HG02943 (cell line): ENCODE measurements around the gene TGFBR3L.
"Not testable (repeated sequence)": the region's sequence is repeated elsewhere in the genome, so short reads cannot be mapped to it uniquely, and the experiment has no call there.

Experiments used
- ATAC-seq: cut with Tn5 transposase; IDR thresholded peaks from one replicate; pipeline ENCODE4 v1.9.1; 2021; ENCODE audit warnings: mild to moderate bottlenecking, low read depth, moderate library complexity; ENCODE audit not compliant: unreplicated experiment

The TGFBR3L gene

DNA sequence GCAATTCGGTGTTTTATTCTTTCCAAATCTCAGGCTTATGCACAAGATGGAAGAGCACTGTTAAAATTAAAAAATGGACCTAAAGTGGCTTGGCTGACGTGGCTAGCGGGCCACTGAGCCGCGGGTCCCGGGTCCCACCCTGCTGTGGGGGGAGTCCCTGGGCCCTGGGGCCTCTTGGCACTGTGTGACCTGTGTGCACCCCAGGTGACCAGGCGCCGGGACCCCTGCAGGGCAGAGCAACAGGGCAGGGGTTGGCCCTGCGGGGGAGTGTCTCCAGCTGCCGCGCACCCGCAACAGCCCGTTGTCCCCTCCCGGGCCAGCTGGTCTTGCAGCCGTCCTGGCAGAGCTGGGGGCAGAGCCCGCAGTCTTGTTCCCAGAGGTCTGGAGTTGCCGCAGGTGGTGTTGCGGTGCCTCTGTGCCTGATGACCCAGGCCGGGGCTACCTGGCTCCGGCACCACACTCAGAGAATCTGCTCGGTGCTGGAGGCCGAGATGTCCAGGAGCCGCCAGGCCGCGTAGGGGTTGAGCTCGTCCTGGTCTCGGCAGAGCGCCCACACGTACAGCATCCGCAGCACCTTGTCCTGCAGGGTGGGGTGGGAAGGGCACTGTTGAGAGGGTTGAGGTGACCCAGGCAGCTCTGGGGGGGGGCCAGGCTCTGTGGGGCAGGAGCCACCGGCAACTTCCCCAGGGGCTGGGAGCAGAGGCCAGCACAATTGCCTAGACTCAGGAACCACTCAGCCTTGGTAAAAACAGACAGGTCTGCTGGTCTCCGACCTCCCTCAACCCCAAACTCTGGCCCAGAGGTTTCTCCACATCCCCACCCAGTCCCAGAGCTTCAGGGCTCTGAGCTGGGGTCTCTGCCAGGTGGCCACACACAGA, 12.3 kb downstream of the TGFBR3L start:
- ATAC-seq: no peak

DNA sequence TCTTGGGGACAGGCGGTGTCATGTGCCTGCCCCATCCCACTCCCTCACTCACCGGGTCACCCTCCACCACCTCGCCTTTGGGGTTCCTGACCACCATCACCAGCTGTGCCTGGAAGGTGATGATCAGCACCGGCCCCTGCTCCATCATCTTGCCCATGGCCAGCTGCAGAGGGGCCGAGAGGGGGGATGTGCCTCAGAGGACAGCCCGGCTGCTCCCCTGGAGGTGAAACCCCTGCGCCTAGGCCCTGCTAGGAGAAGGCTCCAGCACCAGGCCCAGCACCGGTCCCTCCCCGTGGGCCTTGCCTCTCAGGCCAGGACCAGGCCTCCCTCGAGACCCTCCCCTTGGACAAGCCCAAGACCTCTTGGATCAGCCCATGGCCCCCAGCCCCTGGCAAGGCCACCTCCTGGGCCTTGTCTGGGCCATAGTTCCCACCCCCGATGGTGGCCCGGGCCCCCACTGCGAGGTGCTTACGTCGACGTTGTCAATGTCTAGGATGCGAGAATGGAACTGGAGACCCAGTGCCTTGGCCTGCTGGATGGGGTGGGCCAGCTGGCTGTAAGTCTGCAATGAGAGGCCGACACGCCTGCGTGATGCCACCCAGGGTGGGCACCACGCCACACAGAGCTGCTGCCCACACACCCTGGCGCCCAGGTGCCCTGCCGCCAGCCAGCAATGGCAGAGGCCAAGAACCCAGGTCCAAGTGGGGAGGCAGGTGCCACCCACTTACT, 13.1 kb downstream of the TGFBR3L start:
- ATAC-seq: no peak

GRCh38 chr19:7928334-7928706, 13.7 kb downstream of the TGFBR3L start:
- ATAC-seq: no peak

DNA sequence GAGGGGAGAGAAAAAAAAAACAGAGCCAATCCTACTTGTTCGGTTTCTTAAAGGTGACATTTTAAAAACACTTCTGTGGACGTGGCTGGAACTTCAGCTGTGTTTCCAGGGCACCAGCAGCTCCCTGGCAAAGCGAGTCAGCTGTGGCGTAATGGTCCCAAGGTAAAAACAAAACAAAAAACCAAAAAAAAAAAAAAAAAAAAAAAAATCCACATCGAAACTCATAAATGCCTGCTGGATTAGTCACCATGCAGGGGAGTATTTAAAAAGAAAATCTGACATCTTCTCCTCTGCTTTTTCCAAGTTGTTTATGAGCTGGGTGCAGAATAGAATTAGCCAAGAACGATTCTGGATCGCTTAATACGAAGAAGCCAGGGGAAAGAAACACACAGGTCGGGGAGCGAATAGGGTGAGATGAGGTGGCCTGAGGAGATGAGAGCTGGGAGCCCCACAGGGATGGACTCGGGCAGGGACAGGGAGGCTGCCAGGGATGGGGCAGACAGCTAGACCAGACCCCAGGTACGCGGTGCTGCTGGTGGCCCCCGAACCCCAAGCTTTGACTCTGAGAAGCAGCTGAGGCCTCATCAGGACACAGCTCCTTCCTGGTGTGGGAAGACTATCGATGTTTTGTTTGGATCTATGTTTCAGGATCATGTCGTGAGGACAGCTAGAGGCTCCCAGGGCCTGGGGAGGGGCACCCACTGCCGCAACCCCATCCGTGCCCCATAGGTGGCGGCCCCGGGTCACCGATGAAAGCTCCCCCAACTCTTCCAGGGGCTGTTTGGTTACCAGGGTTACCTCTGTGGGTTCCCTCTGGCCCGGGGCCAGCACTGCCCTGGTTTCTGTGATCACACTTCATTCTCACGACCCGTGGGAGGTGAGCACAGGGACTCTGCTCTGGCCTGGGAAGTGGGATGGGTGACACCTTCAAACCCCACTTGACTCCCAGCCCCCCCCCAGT, 14.4 kb downstream of the TGFBR3L start:
- ATAC-seq: no peak

- not testable (repeated sequence) for ATAC-seq
Measured at GRCh38 chr19:7930030-7930429, 15.4 kb downstream of the TGFBR3L start.

- ATAC-seq: no peak
Measured at GRCh38 chr19:7930765-7931164, 16.1 kb downstream of the TGFBR3L start.

DNA sequence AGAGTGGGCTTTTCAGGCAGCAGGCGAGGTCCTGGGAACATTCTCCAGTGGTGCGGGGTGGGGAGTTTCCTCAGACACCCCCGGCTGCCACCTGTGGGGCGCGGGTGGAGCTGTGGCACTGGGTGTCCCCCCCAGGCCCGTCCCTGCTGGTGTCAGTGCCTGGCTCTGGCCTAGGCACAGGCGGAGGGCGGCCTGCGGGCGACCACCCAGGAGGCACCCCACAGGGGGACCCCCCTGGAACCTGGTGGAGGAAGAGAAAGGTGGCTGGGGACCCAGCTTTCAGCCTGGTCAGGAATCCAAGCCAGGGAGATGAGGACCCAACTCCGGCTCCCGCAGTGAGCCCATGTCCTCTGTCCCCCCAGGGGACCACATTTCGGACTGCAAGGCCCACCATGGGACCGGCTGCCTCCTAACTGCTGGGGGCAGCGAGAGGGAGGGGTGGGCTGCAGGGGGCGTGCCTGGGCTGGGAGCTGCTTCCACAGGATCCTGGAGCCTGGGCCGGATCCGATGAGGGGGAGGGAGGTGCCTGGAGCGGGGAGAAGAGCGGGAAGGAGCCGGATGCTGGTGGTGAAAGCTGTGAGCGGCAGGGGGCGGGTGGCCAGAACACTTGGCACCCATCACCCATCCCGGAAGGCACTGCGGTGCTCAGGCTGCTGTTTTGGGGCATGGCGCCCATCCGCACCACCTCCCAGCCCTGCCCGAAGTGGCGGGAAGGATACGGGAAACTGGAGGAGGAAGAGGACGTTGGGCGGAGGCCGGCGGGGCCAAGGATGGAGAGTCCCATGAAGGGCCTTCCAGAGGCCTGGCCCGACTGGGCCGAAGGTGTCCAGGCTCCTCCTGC, 16.8 kb downstream of the TGFBR3L start:
- no peak for ATAC-seq

- ATAC-seq: no peak
Measured at GRCh38 chr19:7932276-7932929, 17.8 kb downstream of the TGFBR3L start.

- no peak for ATAC-seq
Measured at GRCh38 chr19:7932930-7933300, 18.3 kb downstream of the TGFBR3L start.

DNA sequence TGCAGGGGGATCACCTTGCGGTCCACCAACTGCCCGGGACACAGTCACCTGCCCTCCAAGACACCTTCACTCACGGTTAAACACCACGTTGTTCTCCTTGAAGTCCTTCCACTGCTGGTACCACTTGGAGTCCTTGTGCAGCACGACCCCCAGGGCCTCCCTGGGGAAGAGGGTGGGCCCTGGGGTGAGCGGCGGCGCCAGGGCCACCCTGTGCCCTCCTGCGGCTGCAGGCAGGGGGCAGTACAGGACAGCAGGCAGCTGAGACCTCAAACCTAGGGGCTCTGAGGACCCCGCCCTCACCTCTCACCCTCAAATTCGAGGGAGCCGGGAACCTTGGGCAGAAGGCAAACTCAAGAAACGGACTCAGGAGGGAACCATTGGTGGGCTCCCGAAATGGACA, 18.8 kb downstream of the TGFBR3L start:
- ATAC-seq: no peak

- no peak for ATAC-seq
Measured at GRCh38 chr19:7933828-7934725, 19.4 kb downstream of the TGFBR3L start.

DNA sequence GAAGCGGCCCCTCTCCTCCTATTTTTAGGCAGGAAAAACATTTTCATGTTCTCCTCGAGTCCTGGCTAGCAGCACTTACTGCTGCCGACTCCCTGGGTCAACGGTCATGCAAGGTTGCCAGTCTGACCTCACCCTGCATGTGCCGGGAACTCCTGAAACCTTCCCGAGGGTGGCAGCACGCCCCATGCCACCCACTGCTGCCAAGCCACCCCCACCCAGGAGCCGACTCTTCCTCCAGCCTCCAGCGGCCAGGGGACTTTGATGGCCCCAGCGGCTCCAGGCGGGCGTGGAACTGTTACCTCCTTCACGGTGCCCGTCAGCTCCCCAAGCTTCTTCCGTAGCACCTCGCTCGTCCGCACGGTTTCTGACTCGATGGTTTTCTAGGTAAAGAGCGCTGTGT, 20.1 kb downstream of the TGFBR3L start:
- ATAC-seq: no peak

DNA sequence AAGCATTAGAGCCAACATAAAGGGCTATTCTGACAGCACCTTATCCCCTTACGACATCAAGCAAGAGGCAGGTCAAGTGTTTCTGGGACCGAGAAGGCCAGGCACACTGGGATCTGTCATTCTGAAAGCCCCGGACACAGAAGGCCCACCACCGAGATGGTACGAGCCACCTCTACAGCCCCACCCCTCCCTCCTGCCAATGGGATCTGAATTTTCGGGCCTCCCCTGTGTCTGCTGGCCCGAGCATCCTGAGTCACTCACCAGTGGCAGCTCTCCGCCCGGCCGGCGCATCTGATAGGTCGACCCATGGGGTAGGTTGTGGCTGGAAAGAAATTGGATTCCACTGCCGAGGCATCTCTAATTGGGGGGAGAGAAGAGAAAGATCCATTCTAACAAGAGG, 26.2 kb downstream of the TGFBR3L start:
- no peak for ATAC-seq

DNA sequence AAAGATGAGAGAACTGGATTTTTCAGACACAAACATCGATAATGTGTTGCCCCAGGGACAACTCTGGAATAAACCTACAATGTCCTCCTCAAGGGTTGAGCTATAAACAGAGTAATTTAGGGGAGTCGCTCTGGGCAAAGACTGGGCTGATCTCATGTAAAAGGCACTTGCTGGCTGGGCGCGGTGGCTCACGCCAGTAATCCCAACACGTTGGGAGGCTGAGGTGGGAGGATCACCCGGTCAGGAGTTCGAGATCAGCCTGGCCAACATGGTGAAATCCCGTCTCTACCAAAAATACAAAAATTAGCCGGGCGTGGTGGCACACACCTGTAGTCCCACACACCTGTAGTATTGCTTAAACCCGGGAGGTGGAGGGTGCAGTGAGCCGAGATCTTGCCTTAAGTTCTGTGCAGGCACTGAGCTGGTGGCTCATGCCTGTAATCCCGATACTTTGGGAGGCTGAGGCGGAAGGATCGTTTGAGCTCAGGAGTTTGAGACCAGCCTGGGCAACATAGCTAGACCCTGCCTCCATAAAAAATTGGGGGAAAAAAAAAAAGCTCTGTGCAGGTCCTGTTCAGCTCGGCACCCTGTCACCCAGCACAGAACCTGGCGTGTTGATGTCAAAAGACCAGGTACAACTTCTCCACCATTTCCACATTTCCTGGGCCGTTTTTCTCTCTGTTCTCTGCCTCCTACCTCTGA, 27.4 kb downstream of the TGFBR3L start:
- ATAC-seq: no peak

- ATAC-seq: no peak
Measured at GRCh38 chr19:7942981-7943443, 28.4 kb downstream of the TGFBR3L start.

GRCh38 chr19:7943444-7944176, 29.0 kb downstream of the TGFBR3L start, which contains the start of gene TIMM44:
Gene TIMM44, minus strand, starts transcription at chr19:7943666. Its CDS starts 15 bp downstream, at chr19:7943651.
- peak; percentile 90 for ATAC-seq
